CD4-positive, alpha-beta T cell treated with Interleukin-21 for 1 hour (primary cell): ENCODE measurements around the gene LIN9.
"Not testable (repeated sequence)": the region's sequence is repeated elsewhere in the genome, so short reads cannot be mapped to it uniquely, and the experiment has no call there.

Experiments
- DNase-seq: peaks from one replicate; pipeline ENCODE4 v3.0.0-alpha.2; 2020

LIN9 gene

DNA sequence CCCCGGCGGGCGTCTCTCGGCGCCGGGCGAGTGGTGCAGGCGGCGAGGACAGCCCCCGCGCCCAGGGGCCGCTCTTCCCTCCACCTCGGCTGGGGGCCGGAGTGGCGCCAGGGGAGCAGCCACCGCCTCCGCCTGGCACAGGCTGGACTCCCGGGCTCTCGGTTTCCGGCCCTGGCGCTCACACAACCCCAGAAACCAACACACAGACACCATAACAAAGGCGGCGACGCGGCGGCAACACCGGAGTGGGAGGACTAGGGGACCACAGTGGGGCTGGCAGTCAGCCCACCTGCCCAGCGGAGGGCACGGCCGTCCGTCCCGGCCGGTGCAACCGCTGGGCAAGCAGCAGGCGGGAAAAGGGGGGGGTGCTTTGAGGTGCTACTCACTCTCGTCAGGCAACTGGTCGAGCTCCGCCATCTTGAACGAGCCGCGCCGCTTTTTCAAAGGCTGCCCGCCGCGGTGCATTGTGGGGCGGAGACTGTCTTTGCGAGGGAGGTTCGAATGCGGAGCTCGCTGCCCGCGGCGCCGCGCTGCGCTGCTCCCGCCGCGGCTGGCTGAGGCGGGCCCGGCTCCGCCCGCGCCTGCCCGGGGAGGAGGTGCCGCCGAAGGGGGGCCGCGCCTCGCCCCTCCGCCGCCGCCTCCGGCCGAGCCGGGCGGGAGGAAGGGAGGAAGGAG, at the start of gene LIN9:
Gene LIN9, minus strand, starts transcription at position 442 of the 675 bp plus-strand sequence. Its CDS starts 25 bp downstream, at position 417.
- peak; percentile 91 for DNase-seq

DNA sequence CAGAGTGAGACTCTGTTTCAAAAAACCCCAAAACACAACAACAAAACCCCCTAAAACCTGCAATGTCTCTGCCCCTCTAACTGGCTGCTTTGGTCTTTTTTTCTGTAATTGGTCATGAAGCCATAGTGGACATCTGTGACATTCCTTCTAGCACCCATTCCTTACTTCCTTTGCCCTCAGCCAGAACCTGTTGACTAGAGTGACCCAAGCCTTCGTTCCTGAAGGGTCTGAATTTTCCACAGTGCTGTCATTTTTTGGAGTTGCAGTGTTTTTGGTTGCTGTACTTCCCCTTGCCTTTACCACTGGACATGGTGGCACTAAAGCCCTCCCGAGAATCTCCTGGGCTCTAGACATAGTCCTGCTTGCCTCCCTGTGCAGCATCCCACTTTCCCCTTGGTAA, 48.5 kb upstream of the LIN9 start:
- no peak for DNase-seq

GRCh38 chr1:226355669-226356551, 46.9 kb upstream of the LIN9 start:
- DNase-seq: no peak

- DNase-seq: no peak
Measured at GRCh38 chr1:226355016-226355415, 46.1 kb upstream of the LIN9 start.

DNA sequence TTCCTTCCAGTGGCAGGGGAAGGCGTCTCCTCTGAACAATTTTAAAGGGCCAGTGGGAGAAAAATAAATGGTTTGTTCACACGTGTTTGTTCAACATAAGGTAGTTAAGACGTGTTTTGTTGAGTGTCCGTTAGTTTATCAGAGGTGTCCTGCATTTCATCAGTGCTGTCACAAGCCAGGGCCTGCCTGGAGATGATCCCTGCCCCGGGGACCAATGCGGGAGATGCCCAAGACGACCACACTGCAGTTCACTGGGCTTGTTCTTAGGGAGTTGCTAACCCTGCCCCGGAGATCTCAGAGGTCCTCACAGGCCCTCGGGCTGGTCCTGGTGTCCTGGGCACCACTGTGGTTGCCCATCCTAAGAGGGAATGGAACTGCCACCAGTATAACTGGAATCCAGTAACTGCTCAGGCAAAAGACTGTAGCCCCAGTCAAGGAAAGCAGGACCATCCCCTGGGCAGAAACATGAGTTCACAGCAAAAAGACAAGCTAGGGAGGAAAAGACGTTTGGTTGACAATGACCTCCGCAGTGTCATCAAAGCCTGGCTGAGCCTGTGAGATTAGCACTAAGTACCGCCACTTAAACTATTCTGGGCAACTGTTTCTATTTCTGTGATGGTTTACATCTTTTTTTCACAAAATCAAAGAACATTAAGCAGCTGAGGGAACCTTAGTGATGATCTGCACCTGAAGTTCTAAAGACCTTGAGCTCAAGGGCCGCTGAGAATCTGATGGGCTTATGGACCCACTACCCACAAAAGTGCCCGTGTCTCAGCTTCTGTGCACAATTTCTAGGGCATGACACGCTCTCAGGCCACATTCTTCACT, 44.9 kb upstream of the LIN9 start:
- DNase-seq: no peak

DNA sequence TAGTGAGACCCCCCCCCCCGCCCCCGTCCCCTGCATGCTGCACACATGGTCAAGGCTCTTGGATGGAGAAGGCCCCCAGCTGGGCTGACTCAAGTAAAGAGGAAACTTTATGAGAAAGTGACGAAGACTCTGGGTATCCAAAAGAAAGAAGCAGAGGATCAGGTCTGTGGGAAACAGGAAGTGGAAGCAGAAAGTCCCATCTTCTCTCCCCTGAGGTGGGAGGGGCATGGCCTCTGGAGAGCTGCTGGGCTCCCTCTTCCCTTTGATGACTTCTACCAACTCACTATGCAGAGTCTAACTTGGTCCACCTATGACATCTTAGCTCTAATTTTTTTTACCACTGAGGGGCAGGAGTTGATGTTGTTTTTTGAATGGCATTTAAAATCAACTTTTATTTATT, 42.7 kb upstream of the LIN9 start:
- no peak for DNase-seq

GRCh38 chr1:226350519-226350865, 41.5 kb upstream of the LIN9 start:
- DNase-seq: no peak

- no peak for DNase-seq
Measured at GRCh38 chr1:226349801-226350518, 41.0 kb upstream of the LIN9 start.

GRCh38 chr1:226349081-226349480, 40.1 kb upstream of the LIN9 start:
- no peak for DNase-seq

- no peak for DNase-seq
Measured at GRCh38 chr1:226344441-226345259, 35.7 kb upstream of the LIN9 start.

DNA sequence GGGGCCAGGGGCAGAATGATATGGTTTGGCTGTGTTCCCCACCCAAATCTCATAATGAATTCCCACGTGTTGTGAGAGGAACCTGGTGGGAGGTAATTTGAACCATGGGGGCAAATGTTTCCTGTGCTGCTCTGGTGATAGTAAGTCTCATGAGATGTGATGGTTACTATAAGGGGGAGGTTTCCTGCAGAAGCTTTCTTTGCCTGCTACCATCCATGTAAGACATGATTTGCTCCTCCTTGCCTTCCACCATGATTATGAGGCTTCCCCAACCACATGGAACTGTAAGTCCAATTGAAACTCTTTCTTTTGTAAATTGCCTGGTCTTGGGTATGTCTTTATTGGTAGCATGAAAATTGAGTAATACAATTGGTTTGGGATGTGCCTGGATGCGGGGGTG, 33.7 kb upstream of the LIN9 start:
- DNase-seq: no peak

DNA sequence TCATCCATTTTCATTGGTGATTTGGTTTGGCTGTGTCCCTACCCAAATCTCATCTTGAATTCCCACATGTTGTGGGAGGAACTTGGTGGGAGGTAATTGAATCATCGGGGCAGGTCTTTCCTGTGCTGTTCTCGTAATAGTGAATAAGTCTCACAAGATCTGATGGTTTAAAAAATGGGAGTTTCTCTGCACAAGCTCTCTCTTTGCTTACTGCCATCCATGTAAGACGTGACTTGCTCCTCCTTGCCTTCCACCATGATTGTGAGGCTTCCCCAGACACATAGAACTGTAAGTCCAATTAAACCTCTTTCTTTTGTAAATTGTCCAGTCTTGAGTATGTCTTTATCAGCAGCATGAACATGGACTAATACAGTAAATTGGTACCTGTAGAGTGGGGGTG, 31.1 kb upstream of the LIN9 start:
- not testable (repeated sequence) for DNase-seq

DNA sequence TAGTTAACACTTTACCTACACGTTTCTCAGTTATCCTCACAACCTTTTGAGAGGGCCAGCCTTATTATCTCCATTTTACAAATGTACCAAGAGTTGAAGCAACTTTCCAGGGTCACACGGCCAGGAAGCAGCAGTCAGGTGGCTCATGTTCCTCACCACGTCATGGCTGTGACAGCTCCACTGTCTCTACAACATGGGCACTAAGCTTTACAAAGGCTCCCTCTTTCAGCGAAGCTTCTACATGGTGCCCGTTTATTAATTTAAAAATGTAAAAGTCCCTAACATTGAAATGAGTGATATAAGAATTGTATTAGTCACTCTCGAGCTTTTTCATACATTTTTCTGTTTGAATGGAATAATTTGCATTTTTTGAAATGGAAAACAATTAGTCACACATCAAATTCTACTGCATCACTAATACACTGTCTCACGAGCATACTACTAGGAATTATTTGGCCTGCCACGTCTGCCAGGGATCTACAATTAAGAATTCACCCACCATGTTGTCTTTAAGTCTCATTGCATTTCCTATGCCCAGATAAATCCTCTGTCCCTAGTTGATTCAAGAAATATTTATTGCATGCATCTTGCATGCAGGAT, 28.4 kb upstream of the LIN9 start:
- DNase-seq: no peak

GRCh38 chr1:226335661-226336060, 26.7 kb upstream of the LIN9 start:
- no peak for DNase-seq

- DNase-seq: peak; percentile 14
Measured at GRCh38 chr1:226332947-226333346, 24.0 kb upstream of the LIN9 start.

- no peak for DNase-seq
Measured at GRCh38 chr1:226329237-226329636, 20.3 kb upstream of the LIN9 start.

DNA sequence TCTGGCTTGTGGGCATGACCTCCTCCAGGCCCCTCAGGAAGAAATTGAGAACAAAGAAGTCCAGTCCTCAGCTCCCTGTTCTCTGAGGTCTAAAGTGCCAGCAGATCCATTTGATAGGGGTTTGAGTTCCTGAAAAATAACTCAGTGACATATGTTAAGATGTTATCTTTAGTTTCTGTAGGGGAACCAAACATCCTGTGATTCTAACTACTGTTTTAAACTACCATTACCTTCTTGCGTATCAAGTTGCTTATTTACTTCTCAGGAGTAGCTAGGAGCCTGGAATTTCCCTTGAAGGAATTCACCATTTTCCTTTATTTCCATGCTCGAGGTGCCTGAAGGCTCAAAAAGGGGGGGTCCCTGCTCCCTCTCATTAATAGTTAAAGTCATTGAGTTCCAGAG, 18.8 kb upstream of the LIN9 start:
- no peak for DNase-seq

DNA sequence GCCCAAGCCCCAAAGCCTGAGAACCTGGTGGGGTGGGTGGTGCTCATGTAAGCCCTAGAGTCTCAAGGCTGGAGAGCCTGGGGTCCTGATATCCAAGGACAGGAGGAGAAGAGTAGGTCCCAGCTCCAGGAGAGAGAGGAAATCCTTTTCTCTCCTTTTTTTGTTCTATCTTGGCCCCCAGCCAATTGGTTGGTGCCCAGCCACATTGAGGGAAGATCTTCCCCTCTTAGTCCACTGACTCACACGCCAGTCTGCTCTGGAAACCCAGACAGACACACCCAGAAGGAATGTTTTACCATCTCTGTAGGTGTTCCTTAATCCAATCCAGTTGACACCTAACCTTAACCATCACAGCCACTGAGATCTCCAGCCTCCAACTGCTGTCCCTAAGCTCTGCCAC, 16.2 kb upstream of the LIN9 start:
- no peak for DNase-seq

DNA sequence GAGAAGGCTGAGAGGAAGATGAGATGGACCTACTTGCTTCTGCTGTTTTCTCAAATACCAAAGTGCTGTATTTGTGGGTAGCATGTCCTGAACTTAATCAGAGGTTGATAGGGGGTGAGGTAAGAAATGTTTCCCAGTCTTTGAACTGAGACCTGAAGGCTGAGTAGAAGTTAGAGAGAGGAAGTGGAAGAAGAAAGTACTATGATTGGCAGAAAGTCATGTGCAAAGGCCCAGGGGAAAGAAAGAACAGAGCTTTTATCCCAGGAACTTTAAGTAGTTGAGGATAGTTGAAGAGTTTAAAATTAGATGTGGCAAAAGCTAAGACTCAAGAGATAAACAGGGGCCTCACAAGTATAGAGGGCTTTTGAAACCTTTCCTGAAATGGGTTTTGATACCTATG, 15.5 kb upstream of the LIN9 start:
- no peak for DNase-seq

- DNase-seq: no peak
Measured at GRCh38 chr1:226322986-226323385, 14.0 kb upstream of the LIN9 start.

DNA sequence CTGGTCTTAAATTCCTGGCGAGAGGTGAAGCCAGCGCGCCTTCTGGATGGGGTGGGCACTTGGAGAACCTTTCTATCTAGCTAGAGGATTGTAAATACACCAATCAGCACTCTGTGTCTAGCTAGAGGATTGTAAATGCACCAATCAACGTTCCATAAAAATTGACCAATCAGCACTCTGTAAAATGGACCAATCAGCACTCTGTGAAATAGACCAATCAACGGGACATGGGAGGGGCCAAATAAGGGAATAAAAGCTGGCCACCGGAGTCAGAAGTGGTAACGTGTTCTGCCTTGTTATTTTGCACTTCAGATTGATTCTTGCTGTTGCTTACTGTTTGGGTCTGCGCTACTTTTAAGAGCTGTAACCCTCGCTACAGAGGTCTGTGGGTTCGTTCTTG, 12.0 kb upstream of the LIN9 start:
- no peak for DNase-seq

DNA sequence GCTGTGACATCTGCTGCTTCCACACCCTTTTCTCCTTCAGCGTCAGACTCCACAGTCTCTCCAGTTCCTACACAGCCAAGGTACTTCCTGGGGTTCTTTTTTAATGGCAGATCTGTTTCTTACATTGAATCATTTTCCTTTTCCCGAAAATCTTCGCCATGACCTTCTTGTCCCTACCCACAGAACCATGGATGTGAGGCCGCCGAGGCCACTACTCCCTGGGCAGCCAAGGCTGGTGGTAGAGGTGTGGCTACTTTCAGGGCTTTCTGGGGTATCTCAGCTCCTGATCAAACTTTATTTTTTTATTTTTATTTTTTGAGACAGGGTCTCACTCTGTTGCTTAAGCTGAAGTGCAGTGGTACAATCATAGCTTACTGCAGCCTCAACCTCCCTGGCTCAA, 9.5 kb upstream of the LIN9 start:
- DNase-seq: no peak
